ENCODE results near the gene PIGQ.

The PIGQ gene

DNA sequence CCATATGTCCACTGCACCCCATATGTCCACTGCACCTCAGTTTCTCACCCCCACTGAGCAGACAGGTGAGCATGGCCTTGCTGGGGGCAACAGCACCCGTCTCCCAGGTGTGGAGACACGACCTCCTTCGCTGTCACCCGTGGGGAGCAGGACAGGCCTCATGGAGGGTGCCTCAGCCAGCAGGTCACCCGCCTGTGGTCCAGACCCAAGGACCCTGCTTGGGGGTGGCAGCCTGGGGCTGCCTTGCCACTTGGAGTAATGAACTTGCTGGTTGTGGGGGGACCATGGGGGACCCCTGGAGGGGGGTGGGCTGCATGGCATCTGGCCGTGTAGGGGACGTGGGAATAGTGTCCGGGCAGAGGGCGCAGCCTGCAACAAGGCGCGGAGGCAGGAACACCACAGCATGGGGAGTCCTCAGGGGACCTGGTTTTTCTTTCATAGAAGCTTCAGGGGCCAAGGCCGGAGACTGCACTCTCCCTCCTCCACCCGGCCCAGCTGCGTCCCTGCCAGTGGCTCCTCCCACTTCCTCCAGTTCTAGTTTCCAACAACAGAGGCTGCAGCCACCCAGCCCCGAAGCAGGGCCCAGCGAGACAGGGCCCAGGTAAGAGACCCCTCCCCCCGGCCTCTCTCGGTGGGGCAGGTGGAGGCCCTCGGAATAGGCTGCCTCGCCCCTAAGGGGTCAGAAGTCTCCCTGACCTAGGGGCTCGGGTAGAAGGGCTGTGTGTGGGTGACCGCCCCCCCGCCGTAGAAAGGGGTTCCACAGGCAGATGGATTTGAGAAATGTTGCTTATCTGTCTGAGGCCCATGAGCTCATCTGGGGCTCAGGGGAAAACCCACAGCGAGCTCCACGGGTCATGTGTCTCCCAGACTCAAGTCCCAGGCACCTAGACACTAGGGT lies 3.0 kb upstream of the PIGQ start, which contains the start of gene NHLRC4:
NHLRC4 (plus strand) TSS at position 531 of the 898 bp plus-strand sequence. CDS start 1,043 bp downstream, outside the sequence.
- peak in 7 of 58 donors; percentile 1 to 26 (median 20) for DNase-seq

DNA sequence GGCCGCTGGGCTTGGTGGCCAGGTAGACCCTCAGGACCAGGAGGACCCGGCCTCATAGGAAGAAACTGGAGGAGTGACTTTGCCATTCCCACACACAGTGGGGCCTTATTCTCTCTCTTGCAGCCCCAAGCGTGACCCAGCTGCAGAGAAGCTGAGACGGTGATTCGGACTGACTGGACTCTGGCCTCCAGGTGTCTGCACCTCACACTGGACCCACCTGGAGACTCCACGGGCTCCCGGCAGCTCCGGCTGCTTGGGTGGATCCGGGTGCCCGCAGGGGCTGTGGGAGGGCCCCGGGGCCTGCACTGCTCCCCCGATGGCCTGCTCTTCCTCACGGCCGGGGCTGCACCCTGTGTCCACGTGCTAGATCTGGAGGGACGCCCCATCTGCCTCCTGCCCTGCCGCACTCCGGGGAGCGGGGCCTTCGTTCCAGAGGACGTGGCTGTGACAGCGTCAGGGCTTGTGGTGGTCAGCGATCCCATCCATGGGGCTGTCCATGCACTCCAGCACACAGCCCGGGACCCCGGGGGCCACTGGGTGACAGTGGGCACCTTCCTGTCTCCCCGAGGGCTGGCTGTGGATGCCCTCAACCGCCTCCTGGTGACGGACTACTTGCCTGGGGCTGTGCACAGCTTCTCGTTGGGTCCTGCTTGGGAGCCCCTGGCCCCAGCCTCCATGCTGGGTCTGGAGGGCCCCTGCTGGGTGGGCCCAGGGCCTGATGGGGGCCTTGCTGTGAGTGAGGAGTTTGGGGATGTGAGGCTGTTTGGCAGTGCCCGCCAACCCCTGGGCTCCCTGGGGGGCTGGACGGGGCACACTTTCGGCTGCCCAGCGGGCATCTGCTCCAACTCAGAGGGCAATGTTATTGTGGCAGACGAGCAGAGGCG lies 2.2 kb upstream of the PIGQ start:
- no peak for DNase-seq

DNA sequence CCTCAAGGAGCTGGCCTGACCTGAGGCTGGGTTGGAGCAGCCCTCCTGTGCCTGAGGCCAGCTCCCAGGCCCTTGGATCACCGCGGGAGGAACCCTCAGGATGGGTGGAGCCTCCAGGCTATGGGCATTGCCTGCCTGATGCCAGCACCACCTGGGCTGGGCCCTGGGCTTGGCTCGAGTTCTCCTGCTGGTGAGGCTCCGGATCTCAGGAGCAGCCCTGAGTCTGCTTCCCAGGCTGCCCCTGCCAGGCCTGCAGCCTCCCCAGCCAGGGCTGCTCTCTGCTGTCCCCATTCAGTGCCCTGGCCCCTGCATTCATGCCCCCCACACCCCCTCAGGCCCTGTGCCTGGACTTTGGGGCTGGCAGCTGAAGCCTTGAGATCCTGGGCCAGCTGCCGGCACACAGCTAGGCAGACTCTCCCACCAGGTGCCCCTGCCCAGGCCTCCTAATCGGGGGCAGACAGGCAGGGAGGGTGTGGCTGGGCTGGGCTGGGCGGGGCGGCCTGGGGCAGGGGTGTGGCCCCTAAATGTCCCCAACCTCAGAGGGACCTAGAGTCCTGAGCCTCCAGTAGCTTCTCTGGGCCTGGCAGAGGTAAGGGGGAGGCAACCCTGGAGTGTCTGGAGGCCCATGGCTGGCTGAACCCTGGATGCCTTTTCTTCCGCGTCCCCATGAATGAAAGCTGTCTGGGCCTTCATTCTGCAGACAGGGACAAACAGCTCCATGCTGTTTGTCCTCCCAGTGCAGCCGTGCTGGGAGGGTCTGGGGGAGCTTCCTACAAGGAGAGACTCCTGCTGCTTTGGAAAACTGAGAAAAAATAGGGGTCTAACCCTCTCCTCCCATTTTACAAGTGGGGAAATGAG lies 1.1 kb upstream of the PIGQ start:
- no peak for DNase-seq

DNA sequence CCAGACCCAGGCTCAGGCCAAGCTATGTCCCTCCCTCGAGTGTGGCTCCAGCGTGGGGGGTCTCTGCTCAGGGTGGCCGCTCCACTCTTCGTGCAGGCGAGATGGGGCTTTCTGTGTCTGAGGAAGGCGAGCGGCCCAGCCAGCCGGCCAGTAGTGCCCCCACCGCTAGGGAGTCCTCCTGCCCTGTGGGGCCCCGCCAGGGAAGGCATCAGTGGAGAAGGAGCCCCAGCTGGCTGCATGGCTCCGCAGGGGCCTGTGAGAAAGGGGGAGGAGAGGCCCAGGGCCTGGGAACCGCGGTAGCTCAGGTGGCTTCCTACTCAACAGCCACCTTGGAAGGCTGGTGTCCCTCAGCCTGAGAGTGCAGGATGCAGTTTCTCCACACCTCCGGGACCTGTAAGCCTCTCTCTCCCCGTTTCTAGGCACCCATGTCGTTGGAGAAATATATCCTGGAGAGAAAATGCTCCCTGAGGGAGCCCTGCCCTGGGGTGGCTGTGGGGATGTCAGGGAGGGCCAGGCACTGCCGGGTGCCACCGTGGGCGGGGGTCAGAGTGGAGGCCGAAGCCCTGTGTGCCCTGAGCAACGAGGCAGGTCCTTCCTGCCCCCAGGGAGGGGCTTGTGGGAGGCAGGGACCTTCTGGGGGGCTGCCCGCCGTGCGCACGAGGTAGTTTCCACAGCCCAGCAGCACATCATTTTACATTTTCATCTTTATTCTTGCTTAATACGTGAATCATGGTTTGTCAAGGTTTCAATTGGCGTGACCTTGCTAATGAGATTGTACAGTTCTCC lies 3.3 kb downstream of the PIGQ start:
- no peak for DNase-seq

DNA sequence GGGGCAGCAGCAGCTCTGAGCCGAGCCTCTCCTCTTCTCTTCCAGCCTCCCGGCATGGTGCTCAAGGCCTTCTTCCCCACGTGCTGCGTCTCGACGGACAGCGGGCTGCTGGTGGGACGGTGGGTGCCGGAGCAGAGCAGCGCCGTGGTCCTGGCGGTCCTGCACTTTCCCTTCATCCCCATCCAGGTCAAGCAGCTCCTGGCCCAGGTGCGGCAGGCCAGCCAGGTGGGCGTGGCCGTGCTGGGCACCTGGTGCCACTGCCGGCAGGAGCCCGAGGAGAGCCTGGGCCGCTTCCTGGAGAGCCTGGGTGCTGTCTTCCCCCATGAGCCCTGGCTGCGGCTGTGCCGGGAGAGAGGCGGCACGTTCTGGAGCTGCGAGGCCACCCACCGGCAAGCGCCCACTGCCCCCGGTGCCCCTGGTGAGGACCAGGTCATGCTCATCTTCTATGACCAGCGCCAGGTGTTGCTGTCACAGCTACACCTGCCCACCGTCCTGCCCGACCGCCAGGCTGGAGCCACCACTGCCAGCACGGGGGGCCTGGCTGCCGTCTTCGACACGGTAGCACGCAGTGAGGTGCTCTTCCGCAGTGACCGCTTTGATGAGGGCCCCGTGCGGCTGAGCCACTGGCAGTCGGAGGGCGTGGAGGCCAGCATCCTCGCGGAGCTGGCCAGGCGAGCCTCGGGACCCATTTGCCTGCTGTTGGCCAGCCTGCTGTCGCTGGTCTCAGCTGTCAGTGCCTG lies 4.4 kb downstream of the PIGQ start:
- DNase-seq = no peak

DNA sequence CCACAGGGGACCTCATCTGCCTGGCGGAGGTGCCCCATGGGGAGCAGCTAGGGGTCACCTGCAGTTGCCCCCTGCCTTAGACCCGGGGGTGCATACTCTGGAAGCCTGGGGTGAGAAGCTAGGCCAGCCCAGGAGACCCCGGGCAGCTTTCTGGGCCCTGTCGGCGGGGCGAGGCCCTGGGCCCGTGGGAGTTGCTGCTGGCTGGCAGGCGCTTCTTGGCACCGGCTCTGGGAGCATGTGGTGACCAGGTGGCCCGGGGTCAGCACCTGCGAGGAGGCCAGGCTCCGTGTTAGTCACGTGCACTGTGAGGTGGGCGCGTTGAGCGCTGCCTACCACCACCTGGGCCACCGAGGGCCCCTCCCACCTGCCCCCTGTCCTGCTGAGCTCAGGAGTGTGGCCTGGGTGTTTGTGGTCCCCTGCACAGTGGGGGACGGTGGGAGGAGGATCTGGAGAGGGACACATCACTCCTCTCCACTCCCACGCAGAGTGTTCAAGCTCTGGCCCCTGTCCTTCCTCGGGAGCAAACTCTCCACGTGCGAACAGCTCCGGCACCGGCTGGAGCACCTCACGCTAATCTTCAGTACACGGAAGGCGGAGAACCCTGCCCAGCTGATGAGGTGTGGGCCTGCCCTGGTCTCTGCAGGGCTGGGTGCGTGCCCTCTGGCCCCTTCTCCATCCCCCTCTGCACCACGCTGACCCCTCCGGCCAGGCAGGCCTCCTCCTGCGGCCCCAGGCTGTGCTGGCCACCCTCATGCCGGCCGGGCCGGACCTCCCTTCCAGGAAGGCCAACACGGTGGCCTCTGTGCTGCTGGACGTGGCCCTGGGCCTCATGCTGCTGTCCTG lies 5.8 kb downstream of the PIGQ start:
- DNase-seq = no peak

DNA sequence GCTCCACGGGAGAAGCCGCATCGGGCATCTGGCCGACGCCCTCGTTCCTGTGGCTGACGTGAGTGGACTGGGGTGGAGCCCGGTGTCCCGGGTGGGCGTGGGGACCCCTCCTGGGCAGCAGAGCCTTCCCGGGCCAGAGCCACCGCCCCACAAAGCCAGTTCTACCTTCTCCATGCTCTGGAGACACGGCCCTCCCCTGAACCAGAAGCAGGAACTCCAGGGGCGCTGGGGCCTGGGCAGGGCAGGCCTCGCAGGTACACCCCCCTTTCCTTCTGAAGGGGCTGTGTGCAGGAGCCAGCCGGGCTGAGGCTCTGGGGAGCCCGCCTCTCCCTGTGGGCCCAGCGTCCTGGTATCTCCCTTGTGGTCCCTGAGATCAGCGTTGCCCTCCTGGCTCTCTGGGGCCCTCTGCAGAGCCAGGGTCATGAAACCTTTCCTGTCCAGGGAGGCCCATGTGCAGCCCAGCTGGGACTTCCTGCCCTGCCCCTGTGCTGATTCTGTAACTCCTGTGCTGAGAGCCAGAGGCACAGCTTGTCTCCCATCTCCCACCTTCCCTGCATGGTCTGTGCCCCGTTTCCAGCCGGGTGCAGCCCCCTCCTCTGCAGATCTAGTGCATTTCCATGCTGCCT lies 6.5 kb downstream of the PIGQ start:
- DNase-seq = no peak

DNA sequence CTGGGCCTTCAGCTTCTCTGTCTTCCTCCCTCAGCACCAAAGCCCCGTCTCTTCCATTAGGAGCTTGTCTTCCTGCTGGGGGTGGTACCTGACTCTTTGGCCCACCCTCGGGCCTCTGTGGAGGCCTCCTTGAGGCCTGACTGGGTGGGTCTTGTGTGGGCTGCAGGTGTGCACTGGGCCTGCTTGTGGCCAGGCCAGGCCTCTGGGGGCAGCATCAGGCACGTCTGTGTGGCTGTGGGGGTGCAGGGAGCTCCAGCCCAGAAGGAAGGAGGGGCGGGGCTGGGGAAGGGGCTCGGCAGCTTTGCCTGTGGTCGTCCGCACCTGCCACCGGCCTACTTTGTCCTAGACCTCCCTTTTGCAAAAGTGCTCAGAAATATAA lies 7.0 kb downstream of the PIGQ start:
- DNase-seq = no peak

DNA sequence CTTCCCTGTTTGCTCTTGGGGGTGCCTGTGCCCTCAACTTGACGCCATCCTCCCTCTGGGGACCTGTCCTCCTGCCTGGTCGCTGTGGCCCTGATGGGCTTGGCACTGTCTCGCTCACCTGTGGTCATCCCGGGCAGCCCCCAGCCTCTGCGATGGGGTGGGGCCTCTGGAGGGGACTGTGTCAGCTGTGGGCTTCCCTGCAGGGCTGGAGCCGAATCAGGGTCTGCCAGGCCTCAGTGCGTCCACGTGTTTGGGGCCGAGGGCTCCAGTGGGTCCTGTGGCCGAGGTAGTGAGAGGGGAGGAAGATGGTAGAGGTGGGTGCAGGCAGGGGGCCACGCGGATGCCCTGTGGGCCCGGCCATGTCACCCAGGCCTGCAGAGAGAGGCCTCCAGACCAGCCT lies 8.0 kb downstream of the PIGQ start:
- no peak for DNase-seq

DNA sequence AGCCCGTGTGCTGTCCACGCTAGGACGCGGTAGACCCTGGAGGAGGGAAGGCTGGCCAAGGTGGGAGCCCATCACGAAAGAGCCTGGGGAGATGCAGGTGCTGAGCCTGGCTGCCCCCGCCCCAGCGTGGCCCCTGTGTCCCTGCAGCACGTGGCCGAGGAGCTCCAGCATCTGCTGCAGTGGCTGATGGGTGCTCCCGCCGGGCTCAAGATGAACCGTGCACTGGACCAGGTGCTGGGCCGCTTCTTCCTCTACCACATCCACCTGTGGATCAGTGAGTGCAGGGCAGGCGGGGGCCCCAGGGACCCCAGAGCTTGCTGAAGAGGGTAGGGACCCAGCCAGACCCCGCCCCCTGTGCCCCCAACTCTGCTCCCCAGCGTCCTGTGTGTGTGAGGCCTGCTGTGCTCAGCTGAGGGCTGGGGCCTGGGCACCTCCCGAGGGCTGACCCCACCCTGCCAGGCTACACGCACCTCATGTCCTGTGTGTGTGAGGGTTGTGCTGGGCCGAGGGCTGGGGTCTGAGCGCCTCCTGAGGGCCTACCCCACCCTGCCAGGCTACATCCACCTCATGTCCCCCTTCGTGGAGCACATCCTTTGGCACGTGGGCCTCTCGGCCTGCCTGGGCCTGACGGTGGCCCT lies 8.6 kb downstream of the PIGQ start:
- no peak for DNase-seq

DNA sequence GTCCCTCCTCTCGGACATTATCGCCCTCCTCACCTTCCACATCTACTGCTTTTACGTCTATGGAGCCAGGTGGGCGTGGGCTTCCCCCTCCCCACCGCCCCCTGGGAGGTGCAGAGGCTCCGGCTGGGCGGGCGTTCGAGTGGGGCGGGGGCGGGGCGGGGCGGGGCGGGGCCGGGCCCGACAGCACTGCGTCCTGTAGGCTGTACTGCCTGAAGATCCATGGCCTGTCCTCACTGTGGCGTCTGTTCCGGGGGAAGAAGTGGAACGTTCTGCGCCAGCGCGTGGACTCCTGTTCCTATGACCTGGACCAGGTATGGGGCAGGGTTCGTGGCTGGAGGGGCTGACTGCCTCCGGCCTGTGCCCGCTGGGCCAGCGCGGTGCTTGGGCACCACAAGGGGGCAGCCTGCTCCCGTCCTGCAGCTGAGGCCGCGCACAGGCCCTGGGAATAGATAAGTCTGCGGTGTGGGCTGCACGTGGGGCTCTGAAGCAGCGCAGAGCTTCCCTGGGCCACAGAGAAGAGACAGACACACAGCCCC lies 9.2 kb downstream of the PIGQ start:
- DNase-seq = peak in 26 of 58 donors; percentile 7 to 58 (median 32)

DNA sequence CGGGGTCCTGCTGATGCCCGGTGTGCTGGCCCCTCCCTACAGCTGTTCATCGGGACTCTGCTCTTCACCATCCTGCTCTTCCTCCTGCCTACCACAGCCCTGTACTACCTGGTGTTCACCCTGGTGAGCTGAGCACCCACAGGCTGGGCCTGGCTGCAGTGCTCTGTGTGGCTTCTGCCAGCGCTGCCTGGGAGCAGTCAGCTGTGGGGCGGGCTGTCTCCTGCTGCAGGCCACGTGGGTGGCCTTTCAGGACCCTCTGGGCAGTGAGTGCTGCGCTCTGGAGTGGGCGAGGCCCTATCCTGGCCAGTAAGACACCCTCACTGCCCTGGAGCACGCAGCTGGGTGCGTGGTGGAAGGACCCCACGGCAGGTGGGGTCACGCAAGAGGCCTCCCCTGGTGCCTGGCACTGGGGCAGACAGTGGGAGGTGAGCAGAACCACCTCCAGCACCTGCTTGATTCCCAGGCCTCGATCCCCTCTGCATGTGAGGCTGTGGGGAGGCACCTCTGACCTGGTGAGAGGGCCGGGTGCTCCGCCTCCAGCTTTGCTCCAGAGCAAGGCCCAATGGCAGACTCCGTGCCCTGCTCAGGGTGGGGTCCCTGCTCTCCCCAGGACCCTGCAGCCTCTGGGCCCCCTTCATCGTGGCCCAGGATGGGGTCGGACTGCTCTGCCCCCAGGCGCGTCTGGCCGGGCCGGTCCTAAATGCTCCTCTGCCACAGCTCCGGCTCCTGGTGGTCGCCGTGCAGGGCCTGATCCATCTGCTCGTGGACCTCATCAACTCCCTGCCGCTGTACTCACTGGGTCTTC lies 10.6 kb downstream of the PIGQ start:
- DNase-seq = no peak

DNA sequence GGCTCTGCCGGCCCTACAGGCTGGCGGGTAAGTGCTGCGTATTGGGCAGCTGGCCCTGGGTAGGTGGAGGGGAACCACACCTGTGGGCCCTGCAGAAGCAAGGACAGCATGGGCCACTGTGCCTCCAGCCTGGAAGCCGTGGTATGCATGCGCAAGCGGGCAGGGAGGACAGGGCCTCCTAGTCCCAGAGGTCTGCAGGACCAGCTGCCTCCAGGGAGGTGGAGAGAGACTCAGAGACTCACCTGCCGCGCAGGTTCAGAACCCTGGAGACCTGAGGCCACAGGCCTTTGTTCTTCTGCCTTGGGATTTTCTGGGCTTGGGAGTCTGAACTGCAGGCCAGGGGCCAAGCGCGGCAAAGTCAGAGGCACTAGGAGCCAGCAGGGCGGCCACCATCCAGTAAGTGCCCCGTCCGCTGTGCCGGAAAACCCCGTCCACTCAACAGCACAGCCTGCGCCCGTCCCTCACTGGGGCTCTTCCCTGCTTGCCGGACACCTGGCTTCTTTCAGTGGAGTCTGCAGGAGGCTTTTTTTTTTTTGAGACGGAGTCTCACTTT lies 11.3 kb downstream of the PIGQ start:
- no peak for DNase-seq

DNA sequence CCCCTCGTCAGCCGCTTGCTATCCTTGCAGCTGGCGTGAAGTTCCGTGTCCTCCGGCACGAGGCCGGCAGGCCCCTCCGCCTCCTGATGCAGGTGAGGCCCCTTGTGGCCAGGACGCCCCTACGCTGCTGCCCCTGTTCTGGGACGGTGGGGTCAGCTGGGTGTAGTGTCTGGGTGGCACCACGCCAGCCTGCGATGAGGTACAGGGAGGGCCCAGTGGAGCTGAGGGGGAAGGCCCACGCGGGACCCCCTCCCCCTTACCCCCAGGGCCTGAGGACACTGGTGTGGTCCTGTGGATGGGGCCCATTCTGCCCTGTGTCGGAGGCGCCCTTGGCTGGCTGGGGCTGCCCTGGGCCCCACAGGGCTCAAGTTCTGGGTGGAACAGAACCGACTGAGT lies 12.4 kb downstream of the PIGQ start:
- DNase-seq = no peak

DNA sequence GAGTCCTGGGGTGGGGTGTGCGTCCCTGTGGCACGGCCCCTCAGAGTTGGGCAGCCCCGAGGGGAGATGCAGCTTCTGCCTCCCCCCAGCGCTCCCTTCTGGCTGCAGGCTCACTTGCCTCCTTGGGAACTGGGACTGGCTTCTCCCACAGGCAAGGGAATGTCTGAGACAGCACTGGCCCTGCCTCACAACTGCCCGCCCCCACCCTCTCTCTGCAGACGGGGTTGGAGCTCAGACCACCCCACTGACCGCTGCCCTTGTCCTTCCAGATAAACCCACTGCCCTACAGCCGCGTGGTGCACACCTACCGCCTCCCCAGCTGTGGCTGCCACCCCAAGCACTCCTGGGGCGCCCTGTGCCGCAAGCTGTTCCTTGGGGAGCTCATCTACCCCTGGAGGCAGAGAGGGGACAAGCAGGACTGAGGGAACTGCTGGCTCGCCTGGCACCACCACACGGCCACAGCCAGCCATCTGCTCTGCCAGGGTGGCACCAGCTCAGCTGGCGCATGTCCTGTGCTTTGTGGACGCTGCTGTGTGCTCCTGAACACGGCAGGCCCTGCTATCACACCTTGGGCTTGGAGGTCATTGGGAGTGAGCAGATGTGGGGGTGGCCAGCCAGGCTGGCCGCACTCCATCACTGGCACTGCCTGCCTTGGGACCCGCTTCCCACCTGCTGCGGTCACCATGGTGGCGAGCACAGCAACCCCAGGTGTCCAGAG lies 13.0 kb downstream of the PIGQ start:
- peak in 11 of 58 donors; percentile 20 to 71 (median 48) for DNase-seq

DNA sequence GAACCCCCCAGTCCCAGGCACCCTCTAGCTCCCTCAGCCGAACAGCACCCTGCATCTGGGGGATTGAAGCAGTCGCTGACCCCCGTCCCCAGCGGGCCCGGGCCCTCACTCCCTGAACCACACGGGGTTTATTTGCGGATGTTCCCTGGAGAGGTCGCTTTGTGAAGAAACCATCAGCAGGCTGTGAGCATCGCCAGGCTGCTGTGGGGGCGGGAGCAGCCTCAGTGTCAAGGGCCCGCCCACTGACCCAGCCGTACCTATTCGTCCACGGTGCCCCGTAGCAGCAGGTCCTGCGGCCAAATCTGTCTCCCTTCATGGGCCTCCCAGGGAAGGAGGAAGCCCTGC lies 13.7 kb downstream of the PIGQ start:
- no peak for DNase-seq
